Lower leg skin (tissue), 3 donors: Measurements from ENCODE around the gene SRY.

ENCODE experiments used
- POLR2A ChIP-seq, 2 donors: fragments of 450-650 bp; IDR thresholded peaks; one replicate each; pipeline ENCODE4 v1.6.1; 2016 to 2017; ENCODE audit warnings: antibody characterized with exemption in 2 of 2, mild to moderate bottlenecking in 1 of 2, moderate library complexity in 1 of 2
- TF ChIP-seq, protein P1 (sequence below), 3 donors: fragments of 450-650 bp; IDR thresholded peaks; one replicate each; pipeline ENCODE4 v1.5.1; 2016; ENCODE audit warnings: antibody characterized with exemption in 3 of 3, mild to moderate bottlenecking in 3 of 3, moderate library complexity in 2 of 3

DNA sequence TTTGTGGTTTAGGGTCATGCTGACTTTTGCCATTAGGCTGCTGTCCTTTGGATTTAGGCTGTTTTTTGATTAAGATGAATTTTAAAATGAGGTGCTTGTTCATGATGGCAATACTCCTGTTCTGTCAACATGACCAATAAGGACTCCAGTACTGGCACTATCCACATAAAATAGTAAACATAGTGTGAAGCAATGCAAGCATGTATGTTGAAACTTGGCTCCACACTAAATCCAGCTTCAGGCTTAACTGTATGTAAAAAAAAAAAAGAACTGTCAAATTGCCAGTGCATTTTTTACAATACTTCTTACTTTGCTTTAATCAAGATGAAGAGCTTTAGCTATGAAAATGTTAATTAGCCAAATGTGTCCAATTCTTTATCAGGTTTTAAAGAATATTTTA is 47.7 kb upstream of the SRY start:
- TF ChIP-seq, protein P1, sequence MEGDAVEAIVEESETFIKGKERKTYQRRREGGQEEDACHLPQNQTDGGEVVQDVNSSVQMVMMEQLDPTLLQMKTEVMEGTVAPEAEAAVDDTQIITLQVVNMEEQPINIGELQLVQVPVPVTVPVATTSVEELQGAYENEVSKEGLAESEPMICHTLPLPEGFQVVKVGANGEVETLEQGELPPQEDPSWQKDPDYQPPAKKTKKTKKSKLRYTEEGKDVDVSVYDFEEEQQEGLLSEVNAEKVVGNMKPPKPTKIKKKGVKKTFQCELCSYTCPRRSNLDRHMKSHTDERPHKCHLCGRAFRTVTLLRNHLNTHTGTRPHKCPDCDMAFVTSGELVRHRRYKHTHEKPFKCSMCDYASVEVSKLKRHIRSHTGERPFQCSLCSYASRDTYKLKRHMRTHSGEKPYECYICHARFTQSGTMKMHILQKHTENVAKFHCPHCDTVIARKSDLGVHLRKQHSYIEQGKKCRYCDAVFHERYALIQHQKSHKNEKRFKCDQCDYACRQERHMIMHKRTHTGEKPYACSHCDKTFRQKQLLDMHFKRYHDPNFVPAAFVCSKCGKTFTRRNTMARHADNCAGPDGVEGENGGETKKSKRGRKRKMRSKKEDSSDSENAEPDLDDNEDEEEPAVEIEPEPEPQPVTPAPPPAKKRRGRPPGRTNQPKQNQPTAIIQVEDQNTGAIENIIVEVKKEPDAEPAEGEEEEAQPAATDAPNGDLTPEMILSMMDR (IDR thresholded peaks at IDR 0.05), result no peak
- TF ChIP-seq POLR2A (IDR thresholded peaks at IDR 0.05), result no peak
